Neural cell (in vitro differentiated cells): ENCODE data around the gene ZDHHC14.

Experiments used
- CTCF ChIP-seq: fragments of 450-650 bp; IDR thresholded peaks from 2 replicates; pipeline ENCODE4 v1.5.1; 2014; ENCODE audit warnings: antibody characterized with exemption, mild to moderate bottlenecking, moderate library complexity; ENCODE audit not compliant: poor library complexity, severe bottlenecking
- EP300 ChIP-seq: fragments of 450-650 bp; conservative IDR thresholded peaks from 2 replicates; pipeline ENCODE4 v1.6.1; 2014; ENCODE audit warnings: antibody characterized with exemption, mild to moderate bottlenecking, moderate library complexity; ENCODE audit not compliant: poor library complexity, severe bottlenecking
- EZH2 ChIP-seq: fragments of 200-600, 300-800 bp; shearing (Covaris generic), sonication (generic); IDR thresholded peaks from 2 replicates; pipeline ENCODE4 v1.6.1; 2014; ENCODE audit warnings: antibody characterized with exemption, low read length, borderline replicate concordance, mild to moderate bottlenecking; ENCODE audit not compliant: insufficient read depth, poor library complexity, severe bottlenecking
- MXI1 ChIP-seq: fragments of 450-650 bp; conservative IDR thresholded peaks from 2 replicates; pipeline ENCODE4 v1.6.1; 2014; ENCODE audit warnings: antibody characterized with exemption, mild to moderate bottlenecking; ENCODE audit not compliant: poor library complexity, severe bottlenecking
- POLR2AphosphoS5 ChIP-seq: IDR thresholded peaks from 2 replicates; pipeline ENCODE4 v1.6.1; 2012
- RAD21 ChIP-seq: fragments of 450-650 bp; conservative IDR thresholded peaks from 2 replicates; pipeline ENCODE4 v1.6.1; 2014; ENCODE audit warnings: antibody characterized with exemption, mild to moderate bottlenecking, moderate library complexity
- REST ChIP-seq: IDR thresholded peaks from 2 replicates; pipeline ENCODE4 v1.6.1; 2012; ENCODE audit warnings: borderline replicate concordance
- SMC3 ChIP-seq: fragments of 450-650 bp; conservative IDR thresholded peaks from 2 replicates; pipeline ENCODE4 v1.6.1; 2014; ENCODE audit warnings: antibody characterized with exemption, mild to moderate bottlenecking, moderate library complexity; ENCODE audit not compliant: poor library complexity
- TAF1 ChIP-seq: IDR thresholded peaks from 2 replicates; pipeline ENCODE4 v1.6.1; 2012; ENCODE audit warnings: low read depth

DNA sequence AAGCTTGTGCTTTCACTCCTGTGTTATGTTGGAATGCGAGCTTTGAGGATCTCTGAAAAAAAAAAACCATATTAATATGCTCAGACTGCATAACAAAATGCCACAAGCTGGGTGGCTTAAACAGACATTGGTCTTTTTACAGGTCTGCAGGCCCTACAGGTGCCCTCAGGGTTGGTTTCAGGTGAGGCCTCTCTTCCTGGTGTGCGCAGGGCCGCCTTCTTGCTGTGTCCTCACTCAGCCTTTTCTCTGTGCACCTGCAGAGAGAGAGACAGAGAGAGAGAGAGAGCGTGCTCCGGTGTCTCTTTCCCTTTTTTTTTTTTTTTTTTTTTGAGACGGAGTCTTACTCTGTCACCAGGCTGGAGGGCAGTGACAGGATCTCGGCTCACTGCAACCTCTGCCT, 327.9 kb downstream of the ZDHHC14 start:
- no peak for TF ChIP-seq EP300
- no peak for TF ChIP-seq SMC3
- no peak for TF ChIP-seq CTCF
- no peak for TF ChIP-seq RAD21
- no peak for TF ChIP-seq POLR2AphosphoS5
- no peak for TF ChIP-seq EZH2
- TF ChIP-seq REST: no peak
- TF ChIP-seq TAF1: no peak
- no peak for TF ChIP-seq MXI1
